Measurements from ENCODE around the gene MMP14. TPM values are rescaled to one million over a fixed set of nuclear protein-coding genes. Genes with fewer than 3 reads are reported as not detected.

Gene MMP14
- total RNA-seq, 2 experiments from 2014 or later, result 2.8 to 9.0 TPM

DNA sequence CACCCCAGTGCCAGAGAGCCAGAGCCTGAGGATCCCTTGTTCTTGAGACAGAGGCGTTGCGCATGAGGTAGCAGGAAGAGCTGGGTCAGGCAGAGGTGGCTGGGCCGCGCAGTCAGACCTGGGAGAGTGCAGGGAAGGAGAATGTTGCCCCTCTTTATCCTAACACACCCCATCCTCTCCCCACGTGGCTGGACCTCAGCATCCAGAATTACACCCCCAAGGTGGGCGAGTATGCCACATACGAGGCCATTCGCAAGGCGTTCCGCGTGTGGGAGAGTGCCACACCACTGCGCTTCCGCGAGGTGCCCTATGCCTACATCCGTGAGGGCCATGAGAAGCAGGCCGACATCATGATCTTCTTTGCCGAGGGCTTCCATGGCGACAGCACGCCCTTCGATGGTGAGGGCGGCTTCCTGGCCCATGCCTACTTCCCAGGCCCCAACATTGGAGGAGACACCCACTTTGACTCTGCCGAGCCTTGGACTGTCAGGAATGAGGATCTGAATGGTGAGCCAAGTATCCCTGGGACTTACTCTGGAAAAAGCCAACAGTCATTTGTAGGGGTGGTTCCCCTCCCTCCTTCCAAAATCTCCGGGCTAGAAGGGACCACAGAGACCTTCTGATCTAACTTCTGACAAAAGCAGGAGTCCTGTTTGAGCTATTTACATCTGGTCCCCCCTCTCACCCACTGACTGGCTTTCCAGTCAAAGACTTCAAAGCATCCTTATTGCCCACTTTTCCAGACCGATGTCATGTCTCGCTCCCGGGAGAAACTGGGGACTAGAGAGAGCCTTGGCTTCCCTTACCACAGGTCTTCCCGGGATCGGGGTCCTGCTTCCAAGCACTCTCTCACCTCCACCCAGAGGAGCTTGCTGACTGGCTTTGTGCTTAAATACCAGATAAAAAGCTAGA lies 6.1 kb downstream of the MMP14 start:
- H3K4me3 ChIP-seq (ENCODE audit: low read depth, low read length, poor library complexity, severe bottlenecking), result no peak overlapping the region
- no peak overlapping the region for H2AFZ ChIP-seq (ENCODE audit: low read length)
- H3K4me1 ChIP-seq (ENCODE audit: insufficient read depth, low read length, poor library complexity, severe bottlenecking), result no peaks in the 10 kb centered on the region
- intact Hi-C loops (cut with micrococcal nuclease; ENCODE audit: unreplicated experiment), result no loop called here
- ChIA-PET CTCF (ENCODE audit: unreplicated experiment) (interaction anchor here (0.7 kb wide), 1 partner anchor 19 kb away, joined by 3 read pairs; no protein-coding TSS in a partner anchor), POLR2A (no interaction called here)
- TF ChIP-seq EZH2phosphoT487 (IDR thresholded peaks at IDR 0.05; ENCODE audit: borderline replicate concordance, low read depth, low read length) (no peak), CTCF (conservative IDR thresholded peaks at IDR 0.05; ENCODE audit: low read length) (no peak)
- H3K9me3 ChIP-seq (ENCODE audit: low read length), result no peaks in the 10 kb centered on the region
- no peak overlapping the region for H3K4me2 ChIP-seq (ENCODE audit: low read length)
- H4K20me1 ChIP-seq (ENCODE audit: insufficient read depth, low read length), result no peaks in the 10 kb centered on the region
- no peaks in the 10 kb centered on the region for H3K9me2 ChIP-seq (ENCODE audit: insufficient read depth, low read length)
- H3K27ac ChIP-seq (ENCODE audit: low read depth, low read length, poor library complexity, severe bottlenecking), result no peak overlapping the region
- no TSS peak for BruUV-seq (replicated peaks)
- no peaks in the 10 kb centered on the region for H3K36me3 ChIP-seq (ENCODE audit: insufficient read depth, low read length)
- no peaks in the 10 kb centered on the region for H3K79me2 ChIP-seq (ENCODE audit: insufficient read depth, low read depth, low read length)
- no peak for DNase-seq (ENCODE audit: low spot score)

- ChIA-PET POLR2A (no interaction called here), CTCF (ENCODE audit: unreplicated experiment) (interaction anchor here (0.7 kb wide), 1 partner anchor 20 kb away, joined by 3 read pairs; no protein-coding TSS in a partner anchor)
- H3K36me3 ChIP-seq (ENCODE audit: insufficient read depth, low read length), result no peaks in the 10 kb centered on the region
Measured at GRCh38 chr14:22843123-22843925, 6.9 kb downstream of the MMP14 start.

More at GRCh38 chr14:22843123-22843925, 6.9 kb downstream of the MMP14 start:
- no peak for DNase-seq (ENCODE audit: low spot score)
- intact Hi-C loops (cut with micrococcal nuclease; ENCODE audit: unreplicated experiment), result no loop called here
- no peak overlapping the region for H3K4me2 ChIP-seq (ENCODE audit: low read length)
- no peaks in the 10 kb centered on the region for H4K20me1 ChIP-seq (ENCODE audit: insufficient read depth, low read length)
- TF ChIP-seq CTCF (conservative IDR thresholded peaks at IDR 0.05; ENCODE audit: low read length) (no peak), EZH2phosphoT487 (IDR thresholded peaks at IDR 0.05; ENCODE audit: borderline replicate concordance, low read depth, low read length) (no peak)
- no peaks in the 10 kb centered on the region for H3K9me2 ChIP-seq (ENCODE audit: insufficient read depth, low read length)
- H3K4me1 ChIP-seq (ENCODE audit: insufficient read depth, low read length, poor library complexity, severe bottlenecking), result peaks cover 6% of the 10 kb centered on the region
- no peak overlapping the region for H3K27ac ChIP-seq (ENCODE audit: low read depth, low read length, poor library complexity, severe bottlenecking)
- H3K79me2 ChIP-seq (ENCODE audit: insufficient read depth, low read depth, low read length), result no peaks in the 10 kb centered on the region
- no peak overlapping the region for H2AFZ ChIP-seq (ENCODE audit: low read length)
- no TSS peak for BruUV-seq (replicated peaks)
- no peak overlapping the region for H3K4me3 ChIP-seq (ENCODE audit: low read depth, low read length, poor library complexity, severe bottlenecking)
- no peaks in the 10 kb centered on the region for H3K9me3 ChIP-seq (ENCODE audit: low read length)
